NCI-H1048 (cell line): ENCODE results near the gene VAT1.
"Not testable (repeated sequence)": the region's sequence is repeated elsewhere in the genome, so short reads cannot be mapped to it uniquely, and the experiment has no call there.

Experiments used
- DNase-seq: peaks from one replicate; lab custom pipeline; 2025; lab: John Stamatoyannopoulos, UW

Gene VAT1

GRCh38 chr17:43006639-43007551 is 15.3 kb downstream of the VAT1 start, which contains the start of gene IFI35:
TSS of gene IFI35 (plus strand) at chr17:43006784. CDS start at chr17:43006948, 164 bp downstream.
- DNase-seq: peak; percentile 45

GRCh38 chr17:43003542-43004172 is 18.5 kb downstream of the VAT1 start:
- DNase-seq: no peak

- not testable (repeated sequence) for DNase-seq
Observed at GRCh38 chr17:43000894-43001293, 21.3 kb downstream of the VAT1 start.

- DNase-seq: no peak
Observed at GRCh38 chr17:42999003-42999525, 23.1 kb downstream of the VAT1 start.

GRCh38 chr17:42997984-42998938 is 23.9 kb downstream of the VAT1 start, which contains the start of gene RPL27:
TSS of gene RPL27 (plus strand) at chr17:42998419. CDS start at chr17:42998751, 332 bp downstream.
- peak; percentile 97 for DNase-seq

- DNase-seq: no peak
Observed at GRCh38 chr17:42997390-42997983, 24.7 kb downstream of the VAT1 start.

GRCh38 chr17:42993913-42994312 is 28.3 kb downstream of the VAT1 start:
- DNase-seq: not testable (repeated sequence)

GRCh38 chr17:42992872-42993271 is 29.3 kb downstream of the VAT1 start:
- no peak for DNase-seq

GRCh38 chr17:42991471-42991870 is 30.7 kb downstream of the VAT1 start:
- DNase-seq: no peak

- DNase-seq: no peak
Observed at GRCh38 chr17:42989726-42990652, 32.2 kb downstream of the VAT1 start.

- no peak for DNase-seq
Observed at GRCh38 chr17:42989141-42989540, 33.0 kb downstream of the VAT1 start.

GRCh38 chr17:42985225-42985624 is 37.0 kb downstream of the VAT1 start:
- DNase-seq: no peak

GRCh38 chr17:42982266-42982665 is 39.9 kb downstream of the VAT1 start:
- no peak for DNase-seq

GRCh38 chr17:42980766-42981397 is 41.3 kb downstream of the VAT1 start:
- no peak for DNase-seq

- DNase-seq: peak; percentile 78
Observed at GRCh38 chr17:42980274-42980765, 41.9 kb downstream of the VAT1 start, which contains the start of gene RUNDC1. TSS of gene RUNDC1 (plus strand) at chr17:42980565. CDS start at chr17:42980577, 12 bp downstream.

GRCh38 chr17:42979511-42980273 is 42.5 kb downstream of the VAT1 start, which contains the start of gene PTGES3L:
TSS of gene PTGES3L (minus strand) at chr17:42980080. CDS start at chr17:42980053, 27 bp downstream.
- DNase-seq: no peak

- not testable (repeated sequence) for DNase-seq
Observed at GRCh38 chr17:42975701-42976100, 46.5 kb downstream of the VAT1 start.

- no peak for DNase-seq
Observed at GRCh38 chr17:42975265-42975664, 46.9 kb downstream of the VAT1 start.
